Measurements from ENCODE around the gene ACIN1. TPM values are rescaled to one million over a fixed set of nuclear protein-coding genes. Genes with fewer than 3 reads are reported as not detected.

ACIN1 gene
- total and polyA plus RNA-seq, 2 of the 13 experiments (the other 11 are each of a cell fraction or from before 2014, with no cell fraction given): 165 to 183 TPM

DNA sequence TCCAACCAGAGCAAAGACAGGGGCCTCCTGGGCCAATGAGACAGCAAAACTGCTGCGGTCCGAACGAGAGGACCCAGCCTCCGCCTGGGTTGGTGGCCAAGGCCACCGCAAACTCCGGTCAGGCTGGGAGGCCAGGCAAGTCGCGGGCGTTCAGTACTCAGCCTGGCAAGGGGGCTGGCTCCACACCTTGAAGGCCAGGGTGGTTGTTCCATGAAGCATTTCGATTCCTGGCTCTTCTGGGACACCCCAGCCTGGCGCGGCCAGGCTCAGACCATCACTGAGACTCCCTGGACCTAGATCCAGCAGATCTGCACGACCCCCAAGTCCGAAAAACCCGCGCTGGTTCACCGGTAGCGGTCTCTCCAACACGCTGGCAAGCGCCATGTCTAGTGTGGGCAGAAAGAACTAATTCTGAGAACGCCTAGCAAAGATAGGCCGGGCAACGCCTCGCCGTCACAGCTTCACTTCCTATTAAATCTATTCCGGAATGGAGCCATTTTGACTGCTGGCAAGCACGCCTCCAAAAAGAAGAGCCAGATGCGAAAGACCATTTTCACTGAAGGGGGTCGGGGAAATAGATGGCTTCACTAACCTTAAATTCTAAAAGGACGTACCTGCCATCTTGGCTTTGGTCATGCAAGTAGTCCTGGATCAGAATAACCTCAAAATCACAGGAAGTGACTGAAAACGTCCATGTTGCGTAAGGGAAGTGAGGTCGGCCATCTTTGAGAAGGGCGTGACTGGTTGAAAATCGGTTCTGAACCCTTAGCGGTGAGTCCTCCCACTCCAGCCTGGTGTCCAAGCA lies 60.2 kb downstream of the ACIN1 start, which contains the start of gene PSMB5 (continued):
- peak; percentile 92; the same call in 1 of the 2 replicates for TF ChIP-seq LBX2 (CRISPR knock-in tag; IDR thresholded peaks at IDR 0.05; ENCODE audit: borderline replicate concordance)
- TF ChIP-seq, protein P1, sequence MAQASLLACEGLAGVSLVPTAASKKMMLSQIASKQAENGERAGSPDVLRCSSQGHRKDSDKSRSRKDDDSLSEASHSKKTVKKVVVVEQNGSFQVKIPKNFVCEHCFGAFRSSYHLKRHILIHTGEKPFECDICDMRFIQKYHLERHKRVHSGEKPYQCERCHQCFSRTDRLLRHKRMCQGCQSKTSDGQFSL (CRISPR knock-in tag; IDR thresholded peaks at IDR 0.05): no peak
- TF ChIP-seq ZNF234 (CRISPR knock-in tag; conservative IDR thresholded peaks at IDR 0.05): no peak; the same call in 1 of the 2 replicates
- TF ChIP-seq ZNF691 (CRISPR knock-in tag; IDR thresholded peaks at IDR 0.05; ENCODE audit: borderline replicate concordance, low read depth): peak; percentile 86; the same call in 1 of the 2 replicates
- TF ChIP-seq SMAD1 (CRISPR knock-in tag; IDR thresholded peaks at IDR 0.05; ENCODE audit: borderline replicate concordance, low read depth): peak; percentile 78; the same call in 1 of the 2 replicates
- peak; percentile 87; the same call in 1 of the 2 replicates for TF ChIP-seq HMG20B (CRISPR knock-in tag; conservative IDR thresholded peaks at IDR 0.05)
- peak; percentile 97 for TF ChIP-seq ZNF547 (CRISPR knock-in tag; IDR thresholded peaks at IDR 0.05)
- TF ChIP-seq ZNF180 (CRISPR knock-in tag; IDR thresholded peaks at IDR 0.05; ENCODE audit: borderline replicate concordance, low read depth): peak; percentile 19; the same call in 1 of the 2 replicates
- peak; percentile 45; the same call in 1 of the 2 replicates for TF ChIP-seq ZNF446 (CRISPR knock-in tag; IDR thresholded peaks at IDR 0.05)
- peak; percentile 88; the same call in 1 of the 2 replicates for TF ChIP-seq ATF6 (CRISPR knock-in tag; conservative IDR thresholded peaks at IDR 0.05)
- peak; percentile 70; the same call in 1 of the 2 replicates for TF ChIP-seq TGIF2 (CRISPR knock-in tag; IDR thresholded peaks at IDR 0.05)
- peak; percentile 99; the same call in 1 of the 2 replicates for TF ChIP-seq ZNF737 (CRISPR knock-in tag; IDR thresholded peaks at IDR 0.05; ENCODE audit: borderline replicate concordance)
- no peak; the same call in 1 of the 2 replicates for TF ChIP-seq TRAFD1 (CRISPR knock-in tag; IDR thresholded peaks at IDR 0.05; ENCODE audit: borderline replicate concordance)
- no peak for TF ChIP-seq REXO4 (CRISPR knock-in tag; IDR thresholded peaks at IDR 0.05; ENCODE audit: borderline replicate concordance)
- TF ChIP-seq, protein P2, sequence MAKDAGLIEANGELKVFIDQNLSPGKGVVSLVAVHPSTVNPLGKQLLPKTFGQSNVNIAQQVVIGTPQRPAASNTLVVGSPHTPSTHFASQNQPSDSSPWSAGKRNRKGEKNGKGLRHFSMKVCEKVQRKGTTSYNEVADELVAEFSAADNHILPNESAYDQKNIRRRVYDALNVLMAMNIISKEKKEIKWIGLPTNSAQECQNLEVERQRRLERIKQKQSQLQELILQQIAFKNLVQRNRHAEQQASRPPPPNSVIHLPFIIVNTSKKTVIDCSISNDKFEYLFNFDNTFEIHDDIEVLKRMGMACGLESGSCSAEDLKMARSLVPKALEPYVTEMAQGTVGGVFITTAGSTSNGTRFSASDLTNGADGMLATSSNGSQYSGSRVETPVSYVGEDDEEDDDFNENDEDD (CRISPR knock-in tag; IDR thresholded peaks at IDR 0.05; ENCODE audit: borderline replicate concordance): peak; percentile 77
- peak; percentile 98 for TF ChIP-seq ELF4 (CRISPR knock-in tag; IDR thresholded peaks at IDR 0.05; ENCODE audit: borderline replicate concordance)
- peak; percentile 91 for TF ChIP-seq ZNF335 (CRISPR knock-in tag; IDR thresholded peaks at IDR 0.05)
- no peak for TF ChIP-seq IKZF1 (IDR thresholded peaks at IDR 0.05)
- TF ChIP-seq RARG (CRISPR knock-in tag; IDR thresholded peaks at IDR 0.05; ENCODE audit: low read depth): 0 out of 2 replicates have a peak, but pooled peaks have one; percentile 53
- TF ChIP-seq SALL1 (CRISPR knock-in tag; IDR thresholded peaks at IDR 0.05): peak; percentile 93
- TF ChIP-seq ZNF253 (CRISPR knock-in tag; IDR thresholded peaks at IDR 0.05; ENCODE audit: borderline replicate concordance): peak; percentile 91; the same call in 1 of the 2 replicates

All from HepG2 (cell line).